ENCODE data around the gene IGSF6. TPM values are rescaled to one million over a fixed set of nuclear protein-coding genes. Genes with fewer than 3 reads are reported as not detected.

The IGSF6 gene
- polyA plus RNA-seq (not detected in 2 replicates), polyA minus RNA-seq (not detected in 2 replicates)

- Histone ChIP-seq H3K27me3 (ENCODE audit: insufficient read depth, low read depth, low read length) (no peaks in the 10 kb centered on the region), H3K4me3 (ENCODE audit: low read length) (no peak within 1 kb of the TSS), H3K36me3 (ENCODE audit: insufficient read depth, low read length) (peaks cover 13% of the 10 kb centered on the region), H3K27ac (ENCODE audit: low read length) (no peak within 1 kb of the TSS), H3K9me2 (ENCODE audit: insufficient read depth, low read length) (no peaks in the 10 kb centered on the region), H3K9me3 (ENCODE audit: low read length) (no peaks in the 10 kb centered on the region), H3K79me2 (replicated peaks; ENCODE audit: insufficient read depth, low read length) (no peaks in the 10 kb centered on the region), H4K20me1 (ENCODE audit: insufficient read depth) (no peaks in the 10 kb centered on the region), H2AFZ (ENCODE audit: low read depth, low read length) (no peak within 1 kb of the TSS), H3F3A (ENCODE audit: insufficient read depth, low read length, poor library complexity, severe bottlenecking) (no peaks in the 10 kb centered on the region), H3K9ac (ENCODE audit: low read length) (no peak within 1 kb of the TSS), H3K4me2 (ENCODE audit: low read length) (no peak within 1 kb of the TSS)
- no peak for TF ChIP-seq RAD21 (conservative IDR thresholded peaks at IDR 0.05)
- no peak for TF ChIP-seq SMC3 (conservative IDR thresholded peaks at IDR 0.05; ENCODE audit: poor library complexity)
- no peak for TF ChIP-seq POLR2AphosphoS5 (IDR thresholded peaks at IDR 0.05)
- no peak for TF ChIP-seq MXI1 (conservative IDR thresholded peaks at IDR 0.05; ENCODE audit: poor library complexity, severe bottlenecking)
- TF ChIP-seq CTCF (IDR thresholded peaks at IDR 0.05; ENCODE audit: poor library complexity, severe bottlenecking) = no peak
- TF ChIP-seq EP300 (conservative IDR thresholded peaks at IDR 0.05; ENCODE audit: poor library complexity, severe bottlenecking) = no peak
- TF ChIP-seq REST (IDR thresholded peaks at IDR 0.05; ENCODE audit: borderline replicate concordance) = no peak
- no peak for TF ChIP-seq EZH2 (IDR thresholded peaks at IDR 0.05; ENCODE audit: borderline replicate concordance, insufficient read depth, low read length, poor library complexity, severe bottlenecking)
- TF ChIP-seq TAF1 (IDR thresholded peaks at IDR 0.05; ENCODE audit: low read depth) = no peak
Measured at GRCh38 chr16:21652453-21652852, at the start of gene IGSF6. IGSF6 (minus strand) TSS chr16:21652608; CDS start chr16:21652598, 10 bp downstream.

DNA sequence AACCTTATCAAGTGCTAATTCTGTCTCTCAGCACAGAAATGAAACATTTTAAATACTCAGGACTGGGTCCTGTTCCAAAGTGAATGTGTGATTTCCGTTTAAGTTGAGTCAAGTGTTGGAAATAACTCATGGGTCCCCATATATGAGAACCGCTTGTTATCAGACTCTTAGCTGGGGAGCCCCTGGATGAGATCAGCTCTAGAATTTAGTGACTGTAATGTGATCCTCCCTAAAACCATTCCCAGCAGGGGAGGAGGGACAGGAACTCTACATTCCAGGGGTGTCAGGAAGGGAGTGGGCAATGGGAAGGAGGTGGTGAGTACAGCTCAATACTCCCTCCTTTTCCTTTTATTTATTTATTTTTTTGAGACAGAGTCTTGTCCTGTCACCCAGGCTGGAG lies 48.9 kb upstream of the IGSF6 start:
- TF ChIP-seq MXI1 (conservative IDR thresholded peaks at IDR 0.05; ENCODE audit: poor library complexity, severe bottlenecking) (no peak), SMC3 (conservative IDR thresholded peaks at IDR 0.05; ENCODE audit: poor library complexity) (no peak), TAF1 (IDR thresholded peaks at IDR 0.05; ENCODE audit: low read depth) (no peak), REST (IDR thresholded peaks at IDR 0.05; ENCODE audit: borderline replicate concordance) (no peak), RAD21 (conservative IDR thresholded peaks at IDR 0.05) (no peak), POLR2AphosphoS5 (IDR thresholded peaks at IDR 0.05) (no peak), EZH2 (IDR thresholded peaks at IDR 0.05; ENCODE audit: borderline replicate concordance, insufficient read depth, low read length, poor library complexity, severe bottlenecking) (no peak), EP300 (conservative IDR thresholded peaks at IDR 0.05; ENCODE audit: poor library complexity, severe bottlenecking) (no peak), CTCF (IDR thresholded peaks at IDR 0.05; ENCODE audit: poor library complexity, severe bottlenecking) (no peak)
- Histone ChIP-seq H3K9ac (ENCODE audit: low read length) (no peak overlapping the region), H3K36me3 (ENCODE audit: insufficient read depth, low read length) (no peaks in the 10 kb centered on the region)

More for the DNA sequence above, 48.9 kb upstream of the IGSF6 start:
- Histone ChIP-seq H3K27ac (ENCODE audit: low read length) (no peak overlapping the region), H3K27me3 (ENCODE audit: insufficient read depth, low read depth, low read length) (no peaks in the 10 kb centered on the region), H3K4me3 (ENCODE audit: low read length) (no peak overlapping the region), H3K9me3 (ENCODE audit: low read length) (no peaks in the 10 kb centered on the region), H4K20me1 (ENCODE audit: insufficient read depth) (no peaks in the 10 kb centered on the region), H2AFZ (ENCODE audit: low read depth, low read length) (no peak overlapping the region), H3F3A (ENCODE audit: insufficient read depth, low read length, poor library complexity, severe bottlenecking) (no peaks in the 10 kb centered on the region), H3K79me2 (replicated peaks; ENCODE audit: insufficient read depth, low read length) (no peaks in the 10 kb centered on the region), H3K4me2 (ENCODE audit: low read length) (no peak overlapping the region), H3K9me2 (ENCODE audit: insufficient read depth, low read length) (no peaks in the 10 kb centered on the region)

All from neural cell (in vitro differentiated cells).